Femur (tissue), 1 donor: ENCODE measurements around the gene SMIM1.
"Not testable (repeated sequence)": the region's sequence is repeated elsewhere in the genome, so short reads cannot be mapped to it uniquely, and the experiment has no call there.

Experiments
- DNase-seq: peaks from one replicate; pipeline ENCODE4 v3.0.0-alpha.2; 2017

The SMIM1 gene

GRCh38 chr1:3738943-3739342 is 33.6 kb upstream of the SMIM1 start:
- DNase-seq, result no peak

GRCh38 chr1:3740042-3740441 is 32.5 kb upstream of the SMIM1 start:
- DNase-seq, result no peak

- no peak for DNase-seq
Measured at GRCh38 chr1:3740752-3741151, 31.8 kb upstream of the SMIM1 start.

GRCh38 chr1:3741566-3742438 is 30.7 kb upstream of the SMIM1 start:
- DNase-seq, result no peak

- no peak for DNase-seq
Measured at GRCh38 chr1:3742439-3743298, 29.9 kb upstream of the SMIM1 start.

GRCh38 chr1:3743421-3743820 is 29.1 kb upstream of the SMIM1 start:
- DNase-seq, result no peak

GRCh38 chr1:3743826-3744225 is 28.7 kb upstream of the SMIM1 start:
- no peak for DNase-seq

- DNase-seq, result no peak
Measured at GRCh38 chr1:3744646-3745045, 27.9 kb upstream of the SMIM1 start.

GRCh38 chr1:3745071-3745470 is 27.5 kb upstream of the SMIM1 start:
- no peak for DNase-seq

- DNase-seq, result no peak
Measured at GRCh38 chr1:3745590-3746381, 26.8 kb upstream of the SMIM1 start.

- DNase-seq, result no peak
Measured at GRCh38 chr1:3746389-3746829, 26.1 kb upstream of the SMIM1 start.

- DNase-seq, result peak; percentile 90
Measured at GRCh38 chr1:3746830-3747521, 25.6 kb upstream of the SMIM1 start.

GRCh38 chr1:3747522-3747848 is 25.1 kb upstream of the SMIM1 start:
- DNase-seq, result no peak

- no peak for DNase-seq
Measured at GRCh38 chr1:3747903-3748302, 24.6 kb upstream of the SMIM1 start.

GRCh38 chr1:3748316-3748900 is 24.1 kb upstream of the SMIM1 start:
- not testable (repeated sequence) for DNase-seq

GRCh38 chr1:3749512-3749911 is 23.0 kb upstream of the SMIM1 start:
- DNase-seq, result no peak

GRCh38 chr1:3750741-3751140 is 21.8 kb upstream of the SMIM1 start:
- no peak for DNase-seq

GRCh38 chr1:3752400-3752945 is 20.1 kb upstream of the SMIM1 start, which contains the start of gene CCDC27:
Gene CCDC27, plus strand, starts transcription at chr1:3752450. Its CDS starts 32 bp downstream, at chr1:3752482.
- DNase-seq, result no peak

- DNase-seq, result no peak
Measured at GRCh38 chr1:3753656-3754454, 18.7 kb upstream of the SMIM1 start.

- DNase-seq, result no peak
Measured at GRCh38 chr1:3756394-3756793, 16.2 kb upstream of the SMIM1 start.

GRCh38 chr1:3759164-3759563 is 13.4 kb upstream of the SMIM1 start:
- DNase-seq, result no peak
